Natural killer cell (primary cell): ENCODE results near the gene DNAJC5G. TPM values are rescaled to one million over a fixed set of nuclear protein-coding genes. Genes with fewer than 3 reads are reported as not detected.

ENCODE experiments used
- ATAC-seq, 3 donors: fragments of 150-1000 bp in 2 of 3; fragments of 200-7000 bp in 1 of 3; cut with Tn5 transposase; 1 replicate in 1 of 3; 2 replicates in 2 of 3; pipeline ENCODE4 v1.10.0; 2021; ENCODE audit warnings: mild to moderate bottlenecking in 2 of 3, moderate library complexity in 2 of 3
- DNase-seq, 2 donors: peaks; one replicate each; pipeline versions ENCODE4 v3.0.0 to v3.0.0-alpha.2; 2013 to 2021; ENCODE audit warnings: mixed read lengths in 1 of 2
- H3K27ac ChIP-seq: one replicate; pipeline ENCODE4 v1.5.1; 2013; ENCODE audit warnings: mild to moderate bottlenecking, low read length
- H3K27me3 ChIP-seq: one replicate; pipeline ENCODE4 v1.6.1; 2013; ENCODE audit warnings: low read length; ENCODE audit not compliant: control insufficient read depth, insufficient read depth
- H3K36me3 ChIP-seq: one replicate; pipeline ENCODE4 v1.6.1; 2013; ENCODE audit warnings: low read length; ENCODE audit not compliant: control insufficient read depth, insufficient read depth
- H3K4me1 ChIP-seq: one replicate; pipeline ENCODE4 v1.6.1; 2013; ENCODE audit warnings: low read length; ENCODE audit not compliant: control insufficient read depth, insufficient read depth
- H3K4me3 ChIP-seq: one replicate; pipeline ENCODE4 v1.5.1; 2013; ENCODE audit warnings: low read length
- H3K9me3 ChIP-seq: one replicate; pipeline ENCODE4 v1.6.1; 2013; ENCODE audit warnings: low read length; ENCODE audit not compliant: control insufficient read depth, insufficient read depth
- H3K27ac Mint-ChIP-seq, 2 donors: one replicate each; pipeline ENCODE4 v1.8.0; 2022; ENCODE audit warnings: mild to moderate bottlenecking in 2 of 2, mixed read lengths in 2 of 2, moderate library complexity in 1 of 2
- H3K27me3 Mint-ChIP-seq, 2 donors: one replicate each; pipeline ENCODE4 v1.8.0; 2022; ENCODE audit warnings: low read depth in 2 of 2, mixed read lengths in 2 of 2
- H3K36me3 Mint-ChIP-seq: one replicate; pipeline ENCODE4 v1.8.0; 2022; ENCODE audit warnings: mixed read lengths
- H3K4me1 Mint-ChIP-seq, 2 donors: one replicate each; pipeline ENCODE4 v1.8.0; 2022; ENCODE audit warnings: mixed read lengths in 2 of 2
- H3K4me3 Mint-ChIP-seq: one replicate; pipeline ENCODE4 v1.8.0; 2022; ENCODE audit warnings: mild to moderate bottlenecking, moderate library complexity, mixed read lengths
- H3K9me3 Mint-ChIP-seq, 2 donors: one replicate each; pipeline ENCODE4 v1.8.0; 2022; ENCODE audit warnings: mixed read lengths in 2 of 2
- WGBS: methylation state at CpG from one replicate; pipeline ENCODE4 v1.1.7; 2013; ENCODE audit warnings: missing lambda C conversion rate; ENCODE audit not compliant: insufficient coverage; 5-methylcytosine and 5-hydroxymethylcytosine counted together
- intact Hi-C: fragments of 100-400 bp; cut with micrococcal nuclease; formaldehyde crosslinking; loops from one replicate; pipeline ENCODE4 v1.14.2; 2022
- total RNA-seq, 4 donors: library from RNA; stranded (reverse); fragments of 120-200 nt in 1 of 4; gene quantifications; one replicate each; pipeline versions ENCODE4 v1.2.3 to v1.2.4, GENCODE V29; 2013 to 2022
- TF ChIP-seq, protein P1 (sequence below): fragments of 200-600 bp; IDR thresholded peaks from one replicate; pipeline ENCODE4 v1.8.0; 2022; ENCODE audit warnings: antibody characterized with exemption

The DNAJC5G gene
- total RNA-seq, 3 donors from 2014 or later (not counting 1 experiment from before 2014, with no cell fraction given) = not detected

DNA sequence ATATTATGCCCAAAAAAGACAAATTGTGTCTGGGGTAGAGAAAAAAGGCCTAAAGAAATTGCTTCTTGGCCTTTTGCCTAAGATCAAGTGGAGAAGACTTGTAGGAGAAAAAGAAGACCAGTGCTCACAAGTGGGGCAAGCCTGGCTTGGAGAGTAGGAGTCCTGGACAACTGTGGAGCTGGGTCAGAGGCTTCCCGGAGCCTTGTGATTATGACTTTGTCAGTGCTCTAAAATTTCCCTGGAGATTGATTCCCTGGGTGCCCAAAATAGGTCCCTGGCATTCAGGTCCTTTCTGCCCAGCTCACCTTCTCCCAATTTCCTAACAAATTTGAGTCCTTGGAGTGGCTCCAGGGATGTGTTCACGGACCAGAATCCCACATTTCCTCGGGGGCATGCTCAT lies 6.2 kb downstream of the DNAJC5G start:
- Histone ChIP-seq H3K27me3 (no peaks in the 10 kb centered on the region), H3K4me1 (no peaks in the 10 kb centered on the region), H3K9me3 (no peaks in the 10 kb centered on the region), H3K36me3 (no peaks in the 10 kb centered on the region), H3K27ac (no peak overlapping the region), H3K4me3 (no peak overlapping the region)
- no peaks in the 10 kb centered on the region for H3K36me3 Mint-ChIP-seq
- intact Hi-C loops = loop anchor here (5.0 to 10.0 kb wide), 2 partner anchors 109 to 437 kb away; partner anchors contain the start of gene DPYSL5
- WGBS = 77% methylated on average over 3 of the region's 3 CpGs
- H3K4me3 Mint-ChIP-seq = no peak overlapping the region
- H3K27me3 Mint-ChIP-seq = peaks cover 23 to 25% of the 10 kb centered on the region in 2 donors
- DNase-seq (no peak), ATAC-seq (no peak)
- TF ChIP-seq, protein P1, sequence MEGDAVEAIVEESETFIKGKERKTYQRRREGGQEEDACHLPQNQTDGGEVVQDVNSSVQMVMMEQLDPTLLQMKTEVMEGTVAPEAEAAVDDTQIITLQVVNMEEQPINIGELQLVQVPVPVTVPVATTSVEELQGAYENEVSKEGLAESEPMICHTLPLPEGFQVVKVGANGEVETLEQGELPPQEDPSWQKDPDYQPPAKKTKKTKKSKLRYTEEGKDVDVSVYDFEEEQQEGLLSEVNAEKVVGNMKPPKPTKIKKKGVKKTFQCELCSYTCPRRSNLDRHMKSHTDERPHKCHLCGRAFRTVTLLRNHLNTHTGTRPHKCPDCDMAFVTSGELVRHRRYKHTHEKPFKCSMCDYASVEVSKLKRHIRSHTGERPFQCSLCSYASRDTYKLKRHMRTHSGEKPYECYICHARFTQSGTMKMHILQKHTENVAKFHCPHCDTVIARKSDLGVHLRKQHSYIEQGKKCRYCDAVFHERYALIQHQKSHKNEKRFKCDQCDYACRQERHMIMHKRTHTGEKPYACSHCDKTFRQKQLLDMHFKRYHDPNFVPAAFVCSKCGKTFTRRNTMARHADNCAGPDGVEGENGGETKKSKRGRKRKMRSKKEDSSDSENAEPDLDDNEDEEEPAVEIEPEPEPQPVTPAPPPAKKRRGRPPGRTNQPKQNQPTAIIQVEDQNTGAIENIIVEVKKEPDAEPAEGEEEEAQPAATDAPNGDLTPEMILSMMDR = no peak
- H3K4me1 Mint-ChIP-seq = peaks cover 0 to 8% of the 10 kb centered on the region in 2 donors
- H3K27ac Mint-ChIP-seq = no peak overlapping the region
- no peaks in the 10 kb centered on the region for H3K9me3 Mint-ChIP-seq

DNA sequence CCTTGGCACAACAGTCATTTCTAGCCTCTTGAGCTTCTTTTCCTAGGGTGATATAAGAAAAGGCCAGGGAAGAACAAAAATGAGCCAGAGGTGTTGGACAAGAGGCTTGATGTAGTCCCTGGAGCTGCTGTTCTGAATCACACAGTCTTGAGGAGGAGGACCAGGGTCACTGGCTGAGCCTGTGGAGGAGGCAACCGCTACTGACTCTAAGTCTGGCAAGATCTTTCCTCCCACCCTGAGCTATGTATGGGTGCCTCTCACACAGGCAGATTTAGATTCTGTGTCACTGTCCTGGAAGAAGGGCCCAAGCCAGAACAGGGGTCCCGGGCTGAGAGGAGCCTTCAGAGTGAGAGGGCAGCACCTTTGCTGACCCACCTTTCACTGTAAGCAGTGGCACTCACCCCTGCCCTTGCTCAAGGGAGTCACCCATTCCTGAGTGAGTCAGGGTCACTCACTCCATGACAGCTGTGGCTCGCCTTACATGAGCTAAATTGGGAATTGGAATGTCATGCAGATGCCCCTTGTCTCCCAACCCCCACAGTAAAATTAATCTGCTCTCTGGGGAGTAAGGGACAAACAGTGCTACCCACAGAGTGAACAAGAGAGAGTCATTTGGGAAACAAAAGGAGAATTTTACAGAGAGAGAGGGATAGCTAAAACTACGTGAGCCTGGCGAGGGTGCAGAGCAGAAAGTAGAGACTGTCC lies 6.8 kb downstream of the DNAJC5G start, which contains the start of gene TRIM54:
TSS of gene TRIM54 (plus strand) at position 575 of the 705 bp plus-strand sequence. CDS start 303 bp downstream, outside the sequence.
- no peaks in the 10 kb centered on the region for H3K9me3 Mint-ChIP-seq
- ATAC-seq = no peak
- H3K4me1 Mint-ChIP-seq = peaks cover 0 to 8% of the 10 kb centered on the region in 2 donors
- intact Hi-C loops = loop anchor here (5.0 to 10.0 kb wide), 2 partner anchors 110 to 437 kb away; partner anchors contain the start of gene DPYSL5
- 87% methylated on average over 4 of the region's 5 CpGs for WGBS
- no peak for DNase-seq
- no peak within 1 kb of the TSS for H3K4me3 ChIP-seq
- H3K27me3 ChIP-seq = no peaks in the 10 kb centered on the region
- H3K4me1 ChIP-seq = no peaks in the 10 kb centered on the region
- H3K4me3 Mint-ChIP-seq = no peak within 1 kb of the TSS
- TF ChIP-seq, protein P1 = no peak
- H3K27ac Mint-ChIP-seq = no peak within 1 kb of the TSS
- H3K36me3 Mint-ChIP-seq = no peaks in the 10 kb centered on the region
- no peaks in the 10 kb centered on the region for H3K9me3 ChIP-seq
- H3K27ac ChIP-seq = no peak within 1 kb of the TSS
- no peaks in the 10 kb centered on the region for H3K36me3 ChIP-seq
- H3K27me3 Mint-ChIP-seq = peaks cover 23 to 25% of the 10 kb centered on the region in 2 donors

DNA sequence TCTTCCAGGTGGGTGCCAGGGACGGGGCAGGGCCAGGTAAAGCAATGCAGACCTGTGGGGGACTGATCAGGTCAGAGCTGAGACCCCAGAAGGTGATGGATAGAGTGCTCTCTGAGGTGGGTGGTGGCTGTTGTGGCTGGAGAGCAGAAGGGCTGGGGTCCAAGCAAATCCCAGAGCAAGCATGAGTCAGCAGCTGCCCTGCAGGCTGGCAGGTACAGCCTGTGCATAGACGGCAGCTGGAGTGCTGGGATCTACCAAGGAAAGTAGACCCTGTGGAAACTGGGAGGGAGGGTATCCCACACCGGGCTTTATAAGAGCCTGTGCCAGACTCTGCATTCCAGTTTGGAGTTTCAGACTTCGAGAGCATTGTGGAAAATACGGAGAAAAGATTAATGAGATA lies 7.7 kb downstream of the DNAJC5G start:
- intact Hi-C loops = loop anchor here (5.0 to 10.0 kb wide), 2 partner anchors 111 to 438 kb away; partner anchors contain the start of gene DPYSL5
- no peaks in the 10 kb centered on the region for H3K9me3 Mint-ChIP-seq

More for the DNA sequence above, 7.7 kb downstream of the DNAJC5G start:
- WGBS = 81% methylated on average over 5 of the region's 5 CpGs
- Mint-ChIP-seq H3K36me3 (no peaks in the 10 kb centered on the region), H3K4me3 (no peak overlapping the region), H3K27ac (no peak overlapping the region), H3K4me1 (peaks cover 0 to 8% of the 10 kb centered on the region in 2 donors), H3K27me3 (peaks cover 21 to 23% of the 10 kb centered on the region in 2 donors)
- Histone ChIP-seq H3K4me3 (no peak overlapping the region), H3K9me3 (no peaks in the 10 kb centered on the region), H3K27ac (no peak overlapping the region), H3K4me1 (no peaks in the 10 kb centered on the region), H3K36me3 (no peaks in the 10 kb centered on the region), H3K27me3 (no peaks in the 10 kb centered on the region)
- DNase-seq = no peak
- ATAC-seq = no peak
- TF ChIP-seq, protein P1 = no peak
